H1 (cell line): ENCODE data around the gene HTRA1. TPM values are rescaled to one million over a fixed set of nuclear protein-coding genes. Genes with fewer than 3 reads are reported as not detected.

Experiments
- CTCF ChIA-PET: fragments of 300-600 bp; sonication (Branson Sonifier 250); formaldehyde crosslinking; loops from one replicate; lab custom pipeline; 2021; ENCODE audit not compliant: partially characterized antibody; lab: Charles Lee
- POLR2A ChIA-PET: fragments of 300-600 bp; sonication (Branson Sonifier 250); formaldehyde crosslinking; loops from one replicate; lab custom pipeline; 2021; ENCODE audit warnings: inconsistent platforms; ENCODE audit not compliant: partially characterized antibody; lab: Charles Lee
- DNase-seq, 2 experiments: peaks; one replicate each; pipeline versions ENCODE4 v3.0.0 to v3.0.0-alpha.2; 2010 to 2022; ENCODE audit warnings: low spot score in 2 of 2, low read depth in 1 of 2, mixed read lengths in 1 of 2
- FAIRE-seq: peaks from 2 replicates; lab custom pipeline; 2011; peaks lifted over from hg19 to GRCh38; lab: Jason Lieb, UNC
- H2AFZ ChIP-seq: 2 replicates; pipeline ENCODE4 v1.8.1; 2012; ENCODE audit warnings: low read length, inconsistent platforms
- H2AK5ac ChIP-seq: 2 replicates; pipeline ENCODE4 v1.6.1; 2013; ENCODE audit warnings: low read depth, low read length
- H2BK120ac ChIP-seq: replicated peaks from 2 replicates; pipeline ENCODE3; 2013; ENCODE audit warnings: low read depth, low read length, inconsistent platforms
- H2BK12ac ChIP-seq: 2 replicates; pipeline ENCODE4 v1.6.1; 2013; ENCODE audit warnings: low read depth, low read length
- H2BK15ac ChIP-seq: 2 replicates; pipeline ENCODE4 v1.6.1; 2013; ENCODE audit warnings: low read length
- H2BK20ac ChIP-seq: 2 replicates; pipeline ENCODE4 v1.6.1; 2013; ENCODE audit warnings: low read length
- H2BK5ac ChIP-seq: 2 replicates; pipeline ENCODE4 v1.6.1; 2013; ENCODE audit warnings: low read depth, low read length
- H3K14ac ChIP-seq: 2 replicates; pipeline ENCODE4 v1.6.1; 2013; ENCODE audit warnings: inconsistent platforms; ENCODE audit not compliant: insufficient read length
- H3K18ac ChIP-seq: 2 replicates; pipeline ENCODE4 v1.6.1; 2013; ENCODE audit warnings: low read length; ENCODE audit errors: extremely low read depth
- H3K23ac ChIP-seq: 2 replicates; pipeline ENCODE4 v1.6.1; 2013; ENCODE audit warnings: inconsistent platforms; ENCODE audit not compliant: insufficient read length
- H3K23me2 ChIP-seq: 2 replicates; pipeline ENCODE4 v1.6.1; 2013; ENCODE audit warnings: low read depth, low read length
- H3K27ac ChIP-seq: 2 replicates; pipeline ENCODE4 v1.6.1; 2011; ENCODE audit warnings: low read depth, low read length, inconsistent platforms
- H3K27me3 ChIP-seq, 4 experiments: replicated peaks in 1 of 4; 1 replicate in 1 of 4; 2 replicates in 3 of 4; pipeline versions ENCODE4 v1.6.1 to v1.8.1; 2011 to 2013; ENCODE audit warnings: low read length in 3 of 4, mild to moderate bottlenecking in 3 of 4, inconsistent platforms in 2 of 4, mixed read lengths in 2 of 4, moderate library complexity in 1 of 4; ENCODE audit not compliant: control insufficient read depth in 3 of 4, insufficient read depth in 3 of 4; ENCODE audit errors: extremely low read depth in 1 of 4
- H3K36me3 ChIP-seq, 4 experiments: 2 replicates each; pipeline versions ENCODE4 v1.6.1 to v1.8.1; 2011 to 2013; ENCODE audit warnings: mild to moderate bottlenecking in 4 of 4, low read length in 3 of 4, moderate library complexity in 2 of 4, control low read depth in 1 of 4, inconsistent platforms in 1 of 4; ENCODE audit not compliant: insufficient read depth in 4 of 4, control insufficient read depth in 2 of 4
- H3K4ac ChIP-seq: replicated peaks from 2 replicates; pipeline ENCODE3; 2013; ENCODE audit warnings: low read length, low read depth, mixed read lengths, inconsistent platforms; ENCODE audit not compliant: insufficient read length
- H3K4me1 ChIP-seq, 4 experiments: replicated peaks in 1 of 4; 1 replicate in 1 of 4; 2 replicates in 3 of 4; pipeline versions ENCODE4 v1.6.1 to v1.8.1; 2011 to 2013; ENCODE audit warnings: low read length in 3 of 4, inconsistent platforms in 2 of 4, mixed read lengths in 1 of 4; ENCODE audit not compliant: insufficient read depth in 4 of 4, control insufficient read depth in 3 of 4
- H3K4me2 ChIP-seq, 2 experiments: 2 replicates each; pipeline versions ENCODE4 v1.6.1 to v1.8.1; 2011 to 2013; ENCODE audit warnings: low read depth in 2 of 2, low read length in 2 of 2, control low read depth in 1 of 2, inconsistent platforms in 1 of 2, mild to moderate bottlenecking in 1 of 2; ENCODE audit not compliant: insufficient read depth in 1 of 2
- H3K4me3 ChIP-seq, 4 experiments: fragments of 200-600, 300-600 bp in 1 of 4; sonication (generic), shearing (Covaris generic), sonication (Bioruptor Twin) in 1 of 4; 2 replicates each; pipeline versions ENCODE4 v1.5.1 to v1.8.1; 2011 to 2016; ENCODE audit warnings: low read length in 4 of 4, low read depth in 3 of 4, control low read depth in 2 of 4, inconsistent platforms in 2 of 4, mild to moderate bottlenecking in 2 of 4, mixed read lengths in 1 of 4, moderate library complexity in 1 of 4; ENCODE audit not compliant: insufficient read depth in 2 of 4; ENCODE audit errors: extremely low read depth in 1 of 4
- H3K56ac ChIP-seq: replicated peaks from 2 replicates; pipeline ENCODE3; 2013; ENCODE audit warnings: low read depth, mild to moderate bottlenecking, mixed read lengths, low read length, inconsistent platforms; ENCODE audit not compliant: insufficient read length
- H3K79me1 ChIP-seq: 2 replicates; pipeline ENCODE4 v1.6.1; 2013; ENCODE audit warnings: low read depth, low read length, control low read depth
- H3K79me2 ChIP-seq, 2 experiments: 2 replicates each; pipeline versions ENCODE4 v1.6.1 to v1.8.1; 2012 to 2013; ENCODE audit warnings: low read length in 2 of 2, mild to moderate bottlenecking in 2 of 2, inconsistent platforms in 1 of 2; ENCODE audit not compliant: insufficient read depth in 2 of 2, control insufficient read depth in 1 of 2
- H3K9ac ChIP-seq, 4 experiments: replicated peaks in 1 of 4; 1 replicate in 1 of 4; 2 replicates in 3 of 4; pipeline versions ENCODE4 v1.6.1 to v1.8.1; 2011 to 2013; ENCODE audit warnings: low read depth in 3 of 4, low read length in 3 of 4, control low read depth in 2 of 4, mild to moderate bottlenecking in 2 of 4, moderate library complexity in 2 of 4, inconsistent platforms in 1 of 4; ENCODE audit errors: extremely low read depth in 1 of 4
- H3K9me3 ChIP-seq, 2 experiments: 2 replicates each; pipeline versions ENCODE4 v1.6.1 to v1.8.1; 2012 to 2013; ENCODE audit warnings: mild to moderate bottlenecking in 2 of 2, moderate library complexity in 2 of 2, control low read depth in 1 of 2, inconsistent platforms in 1 of 2, low read depth in 1 of 2, low read length in 1 of 2, mixed read lengths in 1 of 2; ENCODE audit not compliant: insufficient read depth in 2 of 2
- H4K20me1 ChIP-seq, 2 experiments: replicated peaks in 1 of 2; 2 replicates each; pipeline versions ENCODE3 to v1.8.1; 2011 to 2013; ENCODE audit warnings: inconsistent platforms in 2 of 2, low read length in 2 of 2, mild to moderate bottlenecking in 1 of 2; ENCODE audit not compliant: insufficient read depth in 2 of 2, control insufficient read depth in 1 of 2
- H4K5ac ChIP-seq: 2 replicates; pipeline ENCODE4 v1.6.1; 2013; ENCODE audit warnings: low read length, low read depth, mixed read lengths, inconsistent platforms; ENCODE audit not compliant: insufficient read length
- H4K8ac ChIP-seq: 2 replicates; pipeline ENCODE4 v1.8.0; 2013; ENCODE audit warnings: mild to moderate bottlenecking, moderate library complexity, low read length, inconsistent platforms; ENCODE audit not compliant: insufficient read depth; ENCODE audit errors: extremely low read depth
- H4K91ac ChIP-seq: replicated peaks from 2 replicates; pipeline ENCODE3; 2013; ENCODE audit warnings: low read length, mixed read lengths, inconsistent platforms; ENCODE audit not compliant: insufficient read length
- EP300 ChIP-seq, 2 experiments: IDR thresholded peaks; 1 replicate in 1 of 2; 2 replicates in 1 of 2; pipeline ENCODE4 v1.6.1; 2011 to 2012; ENCODE audit warnings: low read depth in 2 of 2, low read length in 2 of 2, mild to moderate bottlenecking in 2 of 2, borderline replicate concordance in 1 of 2, inconsistent platforms in 1 of 2, moderate library complexity in 1 of 2
- SIRT6 ChIP-seq: IDR thresholded peaks from one replicate; pipeline ENCODE4 v1.7.1; 2012; ENCODE audit warnings: low read length, inconsistent platforms
- whole genome bisulfite sequencing, 2 experiments: shearing (Covaris generic) in 1 of 2; methylation state at CpG; one replicate each; pipeline versions ENCODE4 v1.1.6 to v1.1.7; 2013 to 2015; ENCODE audit warnings: low lambda C conversion rate in 2 of 2, mixed read lengths in 2 of 2, inconsistent platforms in 1 of 2, low coverage in 1 of 2, missing lambda C conversion rate in 1 of 2; ENCODE audit not compliant: insufficient replicate concordance in 2 of 2, insufficient coverage in 1 of 2, insufficient read length in 1 of 2; ENCODE audit errors: extremely low coverage in 1 of 2, missing lambda C conversion rate in 1 of 2; 5-methylcytosine and 5-hydroxymethylcytosine counted together
- polyA plus RNA-seq, 7 experiments: library from polyadenylated mRNA; depleted of rRNA in 3 of 7; stranded (reverse) in 5 of 7; unstranded in 2 of 7; fragments of >200 nt in 5 of 7; fragments of 200-250 nt in 2 of 7; gene quantifications; 1 replicate in 5 of 7; 2 replicates in 1 of 7; 4 replicates in 1 of 7; pipeline versions ENCODE4 v1.2.1 to v1.2.3, GENCODE V29; 2011 to 2013; ENCODE audit warnings: missing spikeins in 2 of 7, mixed read lengths in 2 of 7
- total RNA-seq: library from RNA; stranded (reverse); fragmentation: NEBNext Ultra II Directional; extraction: Animal tissue kit (Norgen Biotek cat#: 25700); gene quantifications from 2 replicates; pipeline ENCODE4 v1.2.1, GENCODE V29; 2021

Gene HTRA1
- total and polyA plus RNA-seq, 2 of the 8 experiments (the other 6 are each of a cell fraction or from before 2014, with no cell fraction given) = 15.8 to 20.1 TPM

GRCh38 chr10:122475100-122475499 is 13.7 kb downstream of the HTRA1 start:
- POLR2A ChIA-PET = interaction anchor here (1.0 to 1.2 kb wide), 2 partner anchors 11 to 19 kb away, joined by 3 to 4 read pairs; no protein-coding TSS in a partner anchor
- no peak for FAIRE-seq
- Histone ChIP-seq H2AFZ (peak overlapping the region; percentile 12; the same call in 1 of the 2 replicates), H2BK15ac (no peak overlapping the region), H4K5ac (no peak overlapping the region), H3K23ac (no peak overlapping the region), H3K18ac (no peak overlapping the region), H3K27me3 (no peaks in the 10 kb centered on the region), H3K79me1 (no peaks in the 10 kb centered on the region), H3K79me2 (no peaks in the 10 kb centered on the region), H2AK5ac (no peak overlapping the region), H3K9ac (no peak overlapping the region), H4K8ac (no peak overlapping the region), H2BK20ac (peak overlapping the region; percentile 21; the same call in 1 of the 2 replicates), H2BK5ac (peak overlapping the region; percentile 71; the same call in 1 of the 2 replicates), H3K14ac (no peak overlapping the region), H3K4ac (no peak overlapping the region), H3K56ac (no peak overlapping the region), H3K23me2 (no peaks in the 10 kb centered on the region), H2BK12ac (peak overlapping the region; percentile 75; the same call in 1 of the 2 replicates), H4K20me1 (no peaks in the 10 kb centered on the region), H3K27ac (no peak overlapping the region), H3K4me2 (peak overlapping the region in 1 of 2 experiments; percentile 29; a peak in 1 of 4 replicates), H3K4me3 (no peak overlapping the region), H3K36me3 (no peaks in the 10 kb centered on the region), H2BK120ac (no peak overlapping the region), H4K91ac (no peak overlapping the region), H3K9me3 (no peaks in the 10 kb centered on the region), H3K4me1 (peaks cover 7 to 28% (median 17%) of the 10 kb centered on the region in 4 experiments)
- DNase-seq = no peak
- 79% methylated on average over 12 of the region's 12 CpGs; no CpG with 5 or more reads in 1 of the 2 experiments for WGBS, 2 experiments
- no peak for TF ChIP-seq SIRT6
- TF ChIP-seq EP300 (IDR thresholded peaks at IDR 0.05; ENCODE audit: borderline replicate concordance in 1 of 2, low read depth in 2 of 2, low read length in 2 of 2) = no peak
- CTCF ChIA-PET = interaction anchor here (0.6 to 0.7 kb wide), 2 partner anchors 10 to 86 kb away, joined by 3 read pairs; no protein-coding TSS in a partner anchor
